Stimulated activated CD4-positive, alpha-beta T cell treated with anti-CD3 and anti-CD28 coated beads, Interleukin-2, amount 100 ng/mL, for 48 hours (primary cell): ENCODE measurements around the gene LIPC.

Experiments
- DNase-seq, 2 donors: peaks; one replicate each; pipeline ENCODE4 v3.0.0-alpha.2; 2020

Gene LIPC

DNA sequence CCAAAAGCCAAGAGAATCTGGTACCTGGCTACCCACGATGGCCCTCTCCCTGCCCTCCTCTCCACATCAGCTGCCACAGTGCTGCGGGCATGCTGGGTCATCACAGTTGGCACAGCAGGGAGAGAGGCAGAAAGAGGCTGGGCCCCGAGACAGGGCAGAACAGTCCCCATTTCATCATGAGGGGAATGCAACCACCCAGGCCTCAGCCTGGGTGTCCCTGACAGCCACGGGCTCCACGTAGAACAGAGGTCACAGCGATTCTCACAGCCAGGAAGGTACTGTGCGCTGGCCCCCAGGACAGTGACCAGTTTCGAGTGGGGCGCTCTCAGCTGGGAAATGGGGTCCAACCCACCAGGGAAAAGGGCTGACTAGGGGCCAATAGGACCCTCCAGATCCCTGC lies 6.3 kb downstream of the LIPC start:
- DNase-seq = no peak

DNA sequence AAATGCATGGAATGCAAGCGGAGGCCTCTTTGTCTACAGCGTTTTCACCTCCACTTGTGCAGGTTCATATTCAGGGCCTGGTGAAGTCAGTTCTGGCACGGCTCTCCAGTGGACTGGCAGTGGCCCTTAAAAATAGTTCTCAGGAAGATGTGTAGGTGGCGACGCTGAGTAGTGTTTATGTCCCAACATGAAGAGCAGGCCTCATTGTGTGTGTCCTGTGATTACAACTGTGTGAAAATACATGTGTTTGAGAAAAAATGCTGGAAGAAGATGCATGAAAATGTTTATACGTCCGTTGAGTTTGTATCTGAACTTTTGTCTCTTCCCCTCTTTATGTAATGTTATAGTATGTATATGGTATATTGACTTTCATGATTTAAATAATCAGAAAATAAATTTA lies 7.2 kb downstream of the LIPC start:
- no peak for DNase-seq

DNA sequence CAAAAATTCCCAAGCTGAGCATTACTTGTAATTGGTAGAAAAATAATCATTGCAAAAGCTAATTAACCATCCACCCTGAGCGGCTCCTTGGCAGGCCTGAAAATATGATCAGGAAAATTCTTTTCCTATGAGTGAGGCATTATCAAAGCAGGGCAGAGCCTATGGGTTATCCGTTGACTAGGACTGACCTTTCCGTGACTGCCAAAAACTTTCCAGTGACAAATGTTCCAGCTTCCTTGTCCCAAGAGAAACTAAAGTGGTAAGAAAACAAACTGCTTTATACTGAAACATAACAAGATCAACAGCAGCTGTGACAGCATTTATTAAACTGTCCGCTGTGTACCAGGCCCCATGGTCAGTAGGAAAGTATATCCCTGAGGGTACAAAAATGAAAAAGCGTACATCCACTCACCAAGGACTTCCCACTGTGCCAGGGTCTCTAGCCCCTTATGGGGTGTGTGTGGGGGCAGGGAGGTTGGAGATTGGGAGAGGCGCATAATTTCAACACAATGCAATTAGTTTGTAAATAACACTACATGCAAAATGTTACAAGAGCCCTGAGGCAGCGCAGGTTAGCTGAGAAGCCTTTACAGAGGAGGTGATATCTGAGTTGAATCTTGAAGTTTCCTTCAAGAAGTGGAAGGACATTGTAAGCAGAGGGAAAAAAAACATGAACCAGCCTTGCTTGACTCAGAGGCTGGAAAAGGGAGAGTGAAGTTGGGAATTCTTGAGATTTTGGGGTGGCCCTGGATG lies 8.5 kb downstream of the LIPC start:
- DNase-seq = no peak

DNA sequence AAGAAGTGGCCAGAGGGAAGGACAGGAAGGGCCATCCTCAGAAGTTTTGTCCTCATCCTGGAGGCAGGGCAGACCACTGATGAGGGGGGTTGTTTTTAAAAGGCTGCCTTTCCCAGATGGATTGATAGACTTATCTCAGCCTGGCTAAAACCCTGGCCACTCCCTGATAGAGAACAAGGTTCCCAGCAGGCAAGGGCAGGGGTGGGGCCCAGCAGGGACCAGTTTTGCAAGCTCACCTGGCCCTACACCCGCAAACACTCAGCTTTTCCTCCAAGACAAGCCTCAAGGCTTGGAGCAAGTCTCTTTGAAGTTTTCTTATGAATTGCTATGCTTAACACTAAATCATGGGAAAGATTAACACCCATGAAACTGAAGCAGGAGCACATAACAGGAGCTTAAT lies 9.1 kb downstream of the LIPC start:
- DNase-seq = no peak

DNA sequence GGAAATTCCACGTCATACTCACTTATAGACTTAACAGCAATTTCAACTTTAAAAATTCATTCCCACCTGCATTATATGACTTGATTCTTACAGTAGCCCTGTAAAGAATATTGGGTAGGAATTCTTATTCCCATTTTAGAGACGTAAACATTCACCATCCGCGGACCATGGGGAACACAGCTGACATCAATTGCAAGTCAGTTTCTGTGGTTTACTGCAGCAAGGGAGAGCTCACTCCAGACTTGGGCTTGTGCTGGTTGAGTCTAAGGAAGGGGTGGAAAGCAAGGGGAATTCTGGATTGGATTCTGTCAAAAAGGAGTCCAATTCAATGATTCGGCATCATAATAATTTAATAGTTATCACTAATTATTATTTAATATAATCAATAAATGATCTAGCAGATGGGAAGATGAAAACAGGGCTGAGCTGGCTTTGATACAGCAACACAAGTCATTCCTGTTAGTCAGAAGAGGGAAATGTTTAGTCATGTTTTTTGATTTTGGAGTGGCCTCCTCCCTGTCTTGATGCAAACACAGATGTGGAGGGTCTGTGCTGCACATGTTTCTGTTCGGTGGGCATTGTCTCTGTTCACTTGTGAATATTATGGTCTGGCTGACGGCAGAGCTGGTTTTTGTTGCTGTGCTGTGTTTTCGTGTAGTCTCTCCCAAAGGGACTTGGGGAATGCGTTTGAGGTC lies 9.7 kb downstream of the LIPC start:
- no peak for DNase-seq

DNA sequence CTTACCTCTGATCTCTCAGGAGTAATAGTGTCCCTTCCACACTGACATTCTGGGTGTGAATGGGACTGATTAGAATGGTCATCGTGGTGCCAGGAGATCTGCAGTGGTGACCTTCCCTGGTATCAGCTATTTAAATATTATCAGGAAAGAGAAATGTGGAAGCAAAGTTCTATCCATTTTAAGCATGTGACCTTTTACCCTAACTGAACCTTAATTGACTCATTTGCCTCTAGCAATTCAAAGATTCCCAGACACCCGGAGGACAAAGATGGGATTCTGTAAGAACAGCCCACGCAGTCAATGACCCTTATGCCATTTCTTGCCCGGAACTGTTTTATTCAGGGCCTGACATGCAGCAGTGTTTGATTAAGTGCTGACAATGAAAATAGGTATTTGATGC lies 10.3 kb downstream of the LIPC start:
- DNase-seq = no peak

DNA sequence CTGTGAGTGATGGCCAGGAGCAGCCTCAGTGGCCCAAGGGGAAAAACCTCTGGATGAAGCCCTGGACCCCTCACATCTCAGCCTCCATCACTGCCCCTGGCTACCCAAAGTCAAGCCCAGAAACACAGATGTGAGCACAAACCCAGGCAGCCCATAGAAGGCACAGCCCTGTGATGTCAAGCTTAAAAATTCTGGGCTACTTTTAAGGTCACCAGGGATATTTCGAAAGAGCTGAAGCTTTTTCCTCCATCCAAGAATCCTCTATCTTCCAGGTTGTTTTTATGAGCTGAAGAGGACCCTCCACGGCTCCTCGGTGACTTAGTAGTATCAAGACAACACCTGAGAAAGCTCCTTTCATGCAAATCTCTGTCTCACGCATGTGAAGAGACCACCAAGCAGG lies 11.5 kb downstream of the LIPC start:
- DNase-seq = no peak

DNA sequence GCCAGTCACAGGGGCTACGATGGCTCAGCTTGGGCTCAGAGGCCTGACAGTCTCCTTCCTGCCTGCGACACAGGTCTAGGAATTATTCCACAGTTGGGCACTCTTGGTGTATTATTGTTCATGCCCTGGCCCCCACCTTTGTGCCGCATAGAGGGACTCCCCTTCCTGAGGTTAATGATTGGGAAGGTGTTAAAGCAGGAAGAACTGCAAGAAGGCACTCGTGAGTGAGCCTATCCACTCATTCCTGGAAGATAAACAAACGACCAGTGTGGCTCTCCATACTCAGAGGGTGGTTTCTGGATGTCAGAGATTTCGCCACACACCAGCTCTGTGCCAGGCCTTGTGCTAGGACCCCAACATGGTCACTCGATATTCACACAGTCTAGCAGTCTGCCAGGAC lies 12.3 kb downstream of the LIPC start:
- no peak for DNase-seq

DNA sequence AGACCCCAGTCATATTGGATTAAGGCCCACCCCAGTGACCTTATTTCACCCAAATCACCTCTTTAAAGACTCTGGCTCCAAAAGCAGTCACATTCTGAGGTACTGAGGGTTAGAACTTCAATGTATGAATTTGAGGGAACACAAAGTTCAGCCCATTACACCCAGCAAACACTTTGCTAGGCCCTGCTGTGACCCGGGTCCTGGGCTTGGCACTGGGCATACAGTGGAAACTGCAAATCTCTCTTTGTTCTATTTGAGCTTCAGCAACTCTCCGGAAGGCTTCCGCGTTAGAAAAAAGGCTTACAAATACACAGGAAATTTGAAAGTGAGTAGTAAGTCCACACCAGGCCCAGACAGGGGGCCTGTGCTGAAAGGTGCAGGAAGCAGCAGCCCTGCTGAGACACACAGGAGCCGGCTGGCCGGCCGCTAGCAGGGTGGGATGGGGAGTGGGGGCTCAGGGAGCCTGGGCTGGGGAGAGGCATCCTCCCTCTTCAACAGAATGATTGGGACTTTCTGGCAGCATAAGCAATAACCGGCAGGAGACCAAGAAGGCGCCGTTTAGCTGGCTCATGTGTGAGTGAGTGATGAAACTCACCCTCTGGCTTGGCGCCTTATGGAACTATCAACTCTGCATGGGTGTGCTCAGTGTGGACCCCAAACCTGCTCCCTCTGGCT lies 13.0 kb downstream of the LIPC start:
- no peak for DNase-seq

DNA sequence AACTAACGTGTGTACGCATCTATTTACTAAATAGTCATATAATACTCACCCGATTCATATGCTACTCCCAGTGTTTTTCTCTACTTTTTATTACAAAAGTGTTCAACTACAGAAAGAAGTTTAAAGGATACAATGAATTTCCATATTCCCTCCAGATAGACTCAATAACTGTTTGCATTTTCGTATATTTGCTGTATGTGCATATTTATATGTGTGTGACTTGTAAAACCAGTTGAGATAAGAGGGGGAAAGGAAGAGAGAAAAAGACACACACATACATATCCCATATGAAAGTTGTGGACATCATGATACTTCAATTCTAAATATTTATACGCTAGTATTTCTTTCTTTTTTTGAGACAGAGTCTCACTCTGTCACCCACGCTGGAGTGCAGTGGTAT lies 14.1 kb downstream of the LIPC start:
- no peak for DNase-seq

DNA sequence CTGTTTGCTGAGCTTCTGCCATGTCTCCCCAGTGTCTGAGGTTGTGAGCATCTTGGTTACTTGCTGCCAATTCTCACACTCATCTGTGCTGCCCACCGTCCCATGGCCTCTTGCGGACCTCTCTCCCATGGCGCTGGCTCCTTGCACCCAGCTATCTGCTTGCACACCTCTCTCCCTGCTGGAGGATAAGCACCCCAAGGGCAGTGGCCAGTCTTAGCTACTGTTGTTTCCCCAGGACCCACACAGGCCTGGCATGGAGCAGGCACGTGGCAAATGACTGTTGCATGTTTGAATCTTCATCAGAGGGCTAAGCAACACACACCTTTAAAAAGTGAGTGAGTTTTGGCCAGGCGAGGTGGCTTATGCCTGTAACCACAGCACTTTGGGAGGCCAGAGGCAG lies 14.7 kb downstream of the LIPC start:
- no peak for DNase-seq

DNA sequence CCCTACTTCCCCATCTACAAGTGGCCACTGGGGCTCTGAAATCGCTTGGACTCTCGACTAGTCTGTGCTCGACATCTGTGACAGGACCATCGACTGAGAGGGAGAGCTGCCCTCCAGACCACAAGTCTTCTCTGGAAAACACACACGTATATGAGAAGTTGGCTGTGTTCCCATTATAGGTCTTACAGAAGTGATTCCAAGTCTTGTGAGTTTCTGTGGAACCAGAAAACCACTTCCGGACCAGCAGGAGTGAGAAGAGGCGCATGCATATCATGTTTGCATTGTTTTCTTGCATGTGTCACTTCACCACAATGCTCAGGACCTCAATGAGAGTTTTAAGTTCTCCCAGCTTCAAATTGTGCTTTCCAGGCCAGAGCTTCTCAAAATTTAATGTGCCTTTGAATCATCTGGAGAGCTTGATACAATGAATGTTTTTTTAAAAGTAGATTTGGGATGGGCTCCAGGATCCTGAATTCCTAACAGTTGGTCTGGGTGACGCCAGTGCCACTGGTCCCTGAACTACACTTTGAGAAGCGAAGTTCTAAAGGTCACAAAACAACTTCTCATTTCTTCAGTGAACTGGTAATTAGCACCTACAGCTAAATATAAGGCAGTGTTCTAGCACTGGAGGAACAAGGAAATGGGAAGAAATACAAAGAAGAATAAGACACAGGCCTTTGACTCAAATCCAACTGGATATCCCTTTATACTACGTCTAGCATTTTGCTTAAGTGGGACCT lies 15.7 kb downstream of the LIPC start:
- no peak for DNase-seq

DNA sequence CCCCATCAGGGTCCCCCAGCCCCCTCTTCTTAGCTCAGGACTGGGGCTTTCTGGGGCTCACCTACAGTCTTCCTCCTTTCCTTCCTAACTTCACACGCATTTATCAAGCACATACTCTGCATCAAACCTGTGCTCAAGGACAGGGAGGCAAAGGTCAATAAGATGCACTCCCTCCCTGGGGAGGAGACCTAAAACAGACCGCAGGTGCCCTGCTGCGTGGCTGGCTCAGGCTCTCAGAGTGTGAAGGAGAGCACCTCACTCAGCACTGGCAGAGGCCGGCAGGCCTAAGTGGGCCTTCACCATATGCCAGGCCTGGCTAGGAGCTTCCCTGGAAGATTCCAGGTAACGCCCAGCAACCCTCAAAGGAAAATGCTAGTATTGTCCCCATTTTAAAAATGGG lies 16.5 kb downstream of the LIPC start:
- DNase-seq = no peak

DNA sequence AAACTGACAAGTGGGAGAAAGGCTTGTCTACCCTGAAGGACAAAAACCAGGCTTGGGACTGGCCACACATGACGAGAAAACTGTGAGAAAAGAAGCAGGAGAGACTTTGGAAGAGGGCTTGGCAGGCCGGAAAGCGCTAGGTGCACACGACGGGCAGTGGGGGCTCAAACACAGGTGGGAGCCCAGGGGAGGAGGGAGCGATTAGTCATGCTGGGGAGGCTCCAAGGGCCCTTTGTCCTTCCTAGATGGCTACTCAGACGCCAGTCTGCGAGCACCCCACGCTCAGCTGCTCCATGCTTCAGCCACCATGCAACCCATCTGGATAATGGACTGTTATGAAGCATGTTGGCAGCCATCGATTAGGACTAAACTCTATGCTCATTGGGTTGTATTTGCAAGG lies 17.1 kb downstream of the LIPC start:
- no peak for DNase-seq

DNA sequence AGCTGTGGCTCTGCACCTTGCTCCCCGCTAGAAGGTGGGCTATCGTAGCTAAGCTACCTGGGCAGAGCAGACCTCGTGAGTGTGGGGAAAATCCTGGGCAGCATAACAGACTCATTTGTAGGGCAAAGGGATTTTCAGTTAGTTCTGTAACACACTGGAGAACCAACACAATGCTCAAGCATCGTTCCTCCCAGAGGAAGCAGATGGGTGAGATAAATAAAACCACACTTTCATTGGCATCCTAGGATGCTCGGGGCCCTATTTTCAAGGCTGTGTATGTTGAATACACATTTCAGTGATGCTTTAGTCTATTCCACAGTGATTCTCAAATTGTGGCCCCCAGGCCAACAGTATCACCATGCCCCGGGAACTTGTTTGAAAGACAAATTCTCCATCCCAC lies 20.0 kb downstream of the LIPC start:
- DNase-seq = no peak

DNA sequence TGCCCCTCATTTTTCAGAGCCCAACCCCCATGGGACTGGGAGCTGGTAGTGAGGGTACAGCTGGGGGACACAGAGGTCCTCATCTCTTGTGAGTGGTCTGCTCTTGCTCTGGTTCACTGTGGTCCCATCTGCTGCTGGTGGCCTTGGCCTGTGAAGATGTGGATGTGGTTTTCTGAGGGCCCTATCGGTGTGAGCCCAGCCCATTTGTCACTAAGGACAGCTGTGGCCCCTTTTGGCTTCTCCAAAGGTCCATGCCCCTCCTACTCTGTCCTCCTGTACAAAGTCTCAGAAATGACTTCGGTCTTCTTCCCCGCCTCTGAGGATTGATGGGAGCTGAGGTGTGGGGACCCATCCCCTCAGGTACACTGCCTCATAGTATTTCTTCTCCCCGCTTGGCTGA lies 21.0 kb downstream of the LIPC start:
- DNase-seq = no peak

DNA sequence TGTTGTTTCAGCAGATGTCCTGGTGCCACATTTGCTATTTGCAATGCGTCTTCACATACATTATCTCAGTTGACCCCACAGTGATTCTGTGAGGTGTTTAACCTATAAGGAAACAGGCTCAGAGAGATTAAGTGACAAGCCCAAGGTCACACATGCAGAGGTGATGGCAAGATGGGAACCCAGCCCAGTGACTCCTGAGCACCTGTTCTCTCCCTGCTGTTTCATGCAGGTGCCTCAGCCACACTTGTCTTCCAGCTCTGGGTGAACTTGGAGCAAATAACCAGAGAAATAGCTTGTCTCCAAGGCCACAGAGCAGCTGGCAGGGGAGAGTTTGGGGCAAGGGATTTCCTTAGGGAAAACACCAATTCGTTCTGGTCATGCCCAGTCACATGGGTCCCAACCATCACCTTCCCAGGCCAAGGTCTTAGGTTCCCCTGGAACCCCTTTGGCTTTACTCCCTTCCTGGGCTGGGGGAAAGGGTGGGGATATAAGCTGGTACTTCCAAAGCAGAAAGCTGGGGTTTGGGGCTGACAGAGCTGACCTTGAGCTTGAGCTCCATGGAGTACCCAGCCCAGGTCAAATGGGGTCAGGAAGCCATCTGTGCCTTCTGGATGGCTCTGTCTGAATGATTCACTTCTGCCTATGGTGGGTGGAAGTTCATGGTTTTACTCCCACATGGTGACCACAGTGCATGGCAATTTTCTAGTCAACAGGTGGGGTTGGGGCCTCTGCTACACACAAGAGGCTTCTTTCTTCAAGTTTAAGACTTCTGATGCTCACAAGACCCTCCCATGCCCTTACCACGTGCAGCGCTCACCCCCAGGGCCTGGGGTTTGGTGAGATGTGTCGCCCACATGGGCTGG lies 22.4 kb downstream of the LIPC start:
- DNase-seq = peak; percentile 48 to 50

DNA sequence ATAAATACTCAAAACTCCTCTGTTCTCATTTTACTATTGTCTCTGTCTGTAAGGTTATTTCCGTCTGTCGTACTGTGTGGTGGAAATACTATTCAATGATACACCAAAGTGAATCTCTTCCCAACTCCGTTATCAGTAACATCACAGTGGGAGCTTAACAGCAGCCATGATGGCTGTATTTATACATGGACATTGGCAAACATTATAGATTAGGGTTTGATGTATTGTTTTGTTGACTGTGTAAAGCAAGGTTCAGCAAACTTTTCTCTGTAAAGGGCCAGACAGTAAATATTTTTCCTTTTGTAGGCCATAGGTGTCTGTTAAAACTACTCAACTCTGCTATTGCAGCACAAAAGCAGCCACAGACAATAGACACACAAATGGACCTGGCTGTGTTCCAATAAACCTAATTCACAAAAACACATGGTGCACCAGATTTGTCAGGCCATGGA lies 23.2 kb downstream of the LIPC start:
- DNase-seq = no peak

DNA sequence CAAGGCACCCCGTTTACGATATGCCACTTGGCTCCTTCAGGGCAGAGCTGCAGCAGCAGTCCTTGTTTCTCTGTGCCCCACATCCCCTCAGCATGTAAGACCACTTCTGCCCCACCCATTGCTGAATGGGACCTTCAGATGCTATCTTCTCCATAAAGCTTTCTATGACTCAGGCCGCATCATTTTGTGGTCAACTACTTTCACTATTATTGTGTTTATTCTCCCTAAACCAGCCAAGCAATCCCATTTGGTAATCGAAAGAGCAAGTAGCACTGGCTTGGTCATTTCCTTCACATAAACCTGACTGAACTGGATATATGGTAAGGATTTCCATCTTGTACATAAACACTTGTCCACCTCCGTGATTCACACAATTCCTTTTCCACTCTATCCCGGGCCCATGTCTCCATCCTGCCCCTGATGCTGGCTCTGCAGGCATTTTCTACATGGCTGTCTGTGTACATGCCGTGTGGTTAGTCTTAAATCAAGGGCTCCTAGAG lies 25.7 kb downstream of the LIPC start:
- peak in 1 of 2 donors; percentile 23 for DNase-seq

DNA sequence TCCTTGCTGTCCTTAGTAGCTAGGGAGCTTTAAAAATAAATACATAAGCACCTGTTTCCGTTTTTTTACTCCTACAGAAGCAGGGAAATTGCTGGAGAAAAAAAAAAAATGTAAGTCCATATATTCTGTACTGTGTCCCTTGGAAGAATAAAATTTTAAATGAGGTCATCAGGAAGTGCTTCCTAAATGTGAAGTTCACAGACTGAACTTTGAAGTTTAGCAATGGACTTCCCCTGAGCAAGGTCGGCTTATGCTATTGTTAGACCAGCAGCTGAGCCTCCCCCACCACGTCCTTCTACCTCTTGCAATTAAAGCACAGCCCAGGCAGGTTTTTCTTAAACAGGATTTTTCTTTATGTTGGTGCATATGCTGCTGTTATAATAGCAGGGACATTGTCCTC lies 26.3 kb downstream of the LIPC start:
- DNase-seq = no peak

DNA sequence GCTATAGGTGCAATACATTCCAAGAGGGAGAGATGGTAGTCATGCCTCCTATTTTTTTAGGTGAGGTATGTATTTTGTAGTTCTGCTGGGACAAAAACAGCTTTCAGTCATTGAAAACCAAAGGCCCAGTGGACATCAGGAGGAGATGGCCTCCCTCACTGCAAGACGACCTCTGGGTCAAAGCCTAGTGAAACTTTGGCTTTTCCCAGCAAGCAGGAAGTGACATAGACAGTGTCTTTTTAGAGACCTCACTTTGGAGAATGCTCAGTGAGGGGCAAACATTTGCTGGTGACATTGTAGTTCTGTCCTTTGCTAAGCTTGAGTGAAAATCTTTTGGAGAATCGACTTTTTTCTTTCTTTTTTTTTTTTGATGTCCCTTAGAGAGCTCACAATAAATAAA lies 27.3 kb downstream of the LIPC start:
- DNase-seq = no peak

DNA sequence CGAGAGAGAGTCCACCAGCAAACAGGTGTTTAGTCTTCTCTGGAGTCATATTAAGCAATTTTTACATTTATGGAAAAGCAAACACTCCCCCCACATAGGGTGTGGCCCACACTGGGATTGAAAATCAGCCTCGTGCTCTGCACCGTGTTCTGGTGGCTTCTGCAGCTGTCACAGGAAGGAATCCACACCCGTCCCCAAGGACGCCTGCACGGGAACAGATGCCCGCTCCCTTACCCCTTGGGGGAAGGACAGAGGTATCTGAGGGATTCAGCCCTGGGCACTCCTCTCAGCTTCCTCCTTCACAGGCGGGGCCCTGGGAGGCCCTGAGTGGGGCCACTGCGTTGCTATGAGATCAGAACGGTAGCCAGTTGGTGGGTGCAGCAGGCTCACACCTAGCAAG lies 27.8 kb downstream of the LIPC start:
- no peak for DNase-seq
